Measurements from ENCODE around the gene UNC5B. TPM values are rescaled to one million over a fixed set of nuclear protein-coding genes. Genes with fewer than 3 reads are reported as not detected.

Gene UNC5B
- polyA plus RNA-seq, 1 donor (not counting 4 experiments of a cell fraction or from before 2014, with no cell fraction given) = 1.1 TPM

GRCh38 chr10:71245420-71246325 is 33.3 kb downstream of the UNC5B start:
- peak overlapping the region; percentile 82 for H3K27ac ChIP-seq (ENCODE audit: control insufficient read depth, insufficient read depth, low read length)
- H3K4me2 ChIP-seq (ENCODE audit: control insufficient read depth, extremely low read depth, insufficient read depth, low read depth, low read length) = peak overlapping the region; percentile 80
- no peaks in the 10 kb centered on the region for H3K9me3 ChIP-seq (ENCODE audit: control insufficient read depth, low read depth, low read length)
- no peaks in the 10 kb centered on the region for H4K20me1 ChIP-seq (ENCODE audit: control insufficient read depth, extremely low read depth, insufficient read depth, low read length)
- FAIRE-seq = no peak
- H3K9me1 ChIP-seq (ENCODE audit: control insufficient read depth, extremely low read depth, insufficient read depth, low read length) = no peaks in the 10 kb centered on the region
- H3K79me2 ChIP-seq (ENCODE audit: control insufficient read depth, insufficient read depth, low read length) = no peaks in the 10 kb centered on the region
- TF ChIP-seq EZH2 (IDR thresholded peaks at IDR 0.05; ENCODE audit: low read length) = no peak
- TF ChIP-seq, protein P1, sequence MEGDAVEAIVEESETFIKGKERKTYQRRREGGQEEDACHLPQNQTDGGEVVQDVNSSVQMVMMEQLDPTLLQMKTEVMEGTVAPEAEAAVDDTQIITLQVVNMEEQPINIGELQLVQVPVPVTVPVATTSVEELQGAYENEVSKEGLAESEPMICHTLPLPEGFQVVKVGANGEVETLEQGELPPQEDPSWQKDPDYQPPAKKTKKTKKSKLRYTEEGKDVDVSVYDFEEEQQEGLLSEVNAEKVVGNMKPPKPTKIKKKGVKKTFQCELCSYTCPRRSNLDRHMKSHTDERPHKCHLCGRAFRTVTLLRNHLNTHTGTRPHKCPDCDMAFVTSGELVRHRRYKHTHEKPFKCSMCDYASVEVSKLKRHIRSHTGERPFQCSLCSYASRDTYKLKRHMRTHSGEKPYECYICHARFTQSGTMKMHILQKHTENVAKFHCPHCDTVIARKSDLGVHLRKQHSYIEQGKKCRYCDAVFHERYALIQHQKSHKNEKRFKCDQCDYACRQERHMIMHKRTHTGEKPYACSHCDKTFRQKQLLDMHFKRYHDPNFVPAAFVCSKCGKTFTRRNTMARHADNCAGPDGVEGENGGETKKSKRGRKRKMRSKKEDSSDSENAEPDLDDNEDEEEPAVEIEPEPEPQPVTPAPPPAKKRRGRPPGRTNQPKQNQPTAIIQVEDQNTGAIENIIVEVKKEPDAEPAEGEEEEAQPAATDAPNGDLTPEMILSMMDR (optimal IDR thresholded peaks at IDR 0.05 in 1 of 3, IDR thresholded peaks at IDR 0.05 in 1 of 3, conservative IDR thresholded peaks at IDR 0.05 in 1 of 3; ENCODE audit: extremely low read depth in 1 of 3, insufficient read depth in 2 of 3, low read length in 3 of 3) = no peak
- H3K36me3 ChIP-seq (ENCODE audit: control insufficient read depth in 2 of 2, extremely low read depth in 1 of 2, insufficient read depth in 2 of 2, low read length in 2 of 2) = no peaks in the 10 kb centered on the region
- no peak overlapping the region for H3K9ac ChIP-seq (ENCODE audit: control insufficient read depth, extremely low read depth, insufficient read depth, low read length)
- no peak for DNase-seq (ENCODE audit: low read depth, low spot score)
- dilution Hi-C loops (cut with MboI; ENCODE audit: extremely low pct_ligation_motif_present, low sequenced_read_pairs) = no loop called here
- peaks cover 49% of the 10 kb centered on the region for H3K4me1 ChIP-seq (ENCODE audit: control insufficient read depth, extremely low read depth, insufficient read depth, low read length)
- H3K4me3 ChIP-seq (ENCODE audit: control insufficient read depth in 2 of 3, extremely low read depth in 1 of 3, insufficient read depth in 2 of 3, low read depth in 1 of 3, low read length in 3 of 3) = no peak overlapping the region
- H3K27me3 ChIP-seq (ENCODE audit: control insufficient read depth, extremely low read depth, insufficient read depth, low read length) = no peaks in the 10 kb centered on the region
- H2AFZ ChIP-seq (ENCODE audit: control insufficient read depth, low read length) = no peak overlapping the region

DNA sequence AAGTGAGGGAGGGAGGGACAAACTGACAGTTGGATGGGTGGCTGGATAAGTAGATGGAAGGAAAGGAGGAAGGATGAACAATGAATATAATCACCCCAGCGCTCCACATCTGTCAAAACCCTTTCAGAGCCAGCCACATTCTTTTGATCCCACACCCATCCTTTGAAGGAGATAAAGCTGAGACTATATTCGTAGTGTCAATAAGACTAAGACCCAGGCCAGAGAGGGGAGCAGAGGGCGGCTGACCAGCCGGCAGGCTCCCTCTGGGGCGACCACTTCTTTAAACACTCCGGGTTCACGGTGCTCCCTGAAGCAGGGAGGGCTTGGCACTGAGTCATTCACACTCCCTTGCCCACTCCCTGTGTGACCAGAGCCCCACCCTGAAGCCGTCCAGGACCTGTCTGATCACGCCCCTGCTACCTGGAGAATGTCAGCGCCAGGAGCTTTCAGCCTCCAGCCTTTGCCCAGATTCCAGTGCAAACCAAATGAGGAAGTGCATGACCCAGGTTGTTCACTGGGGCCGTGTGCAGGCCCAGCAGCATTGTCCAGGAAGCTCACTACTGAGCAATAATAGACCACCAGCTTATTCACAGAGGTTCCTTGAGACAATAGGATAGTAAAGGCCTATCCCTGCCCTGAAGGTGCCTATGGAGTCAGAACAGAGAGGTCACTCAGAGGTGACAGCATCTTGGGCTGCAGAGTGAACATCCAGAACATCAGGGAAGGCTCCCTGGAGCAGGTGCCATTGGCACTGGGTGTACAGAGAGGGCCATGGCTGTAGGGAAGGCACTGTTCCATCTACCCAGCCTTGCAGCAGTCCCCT is 34.4 kb downstream of the UNC5B start:
- FAIRE-seq = peak; percentile 99
- H3K79me2 ChIP-seq (ENCODE audit: control insufficient read depth, insufficient read depth, low read length) = no peaks in the 10 kb centered on the region

More for the DNA sequence above, 34.4 kb downstream of the UNC5B start:
- Histone ChIP-seq H3K4me2 (ENCODE audit: control insufficient read depth, extremely low read depth, insufficient read depth, low read depth, low read length) (peak overlapping the region; percentile 80), H3K9me1 (ENCODE audit: control insufficient read depth, extremely low read depth, insufficient read depth, low read length) (no peaks in the 10 kb centered on the region), H3K9me3 (ENCODE audit: control insufficient read depth, low read depth, low read length) (no peaks in the 10 kb centered on the region), H3K36me3 (ENCODE audit: control insufficient read depth in 2 of 2, extremely low read depth in 1 of 2, insufficient read depth in 2 of 2, low read length in 2 of 2) (no peaks in the 10 kb centered on the region), H3K9ac (ENCODE audit: control insufficient read depth, extremely low read depth, insufficient read depth, low read length) (peak overlapping the region; percentile 65), H4K20me1 (ENCODE audit: control insufficient read depth, extremely low read depth, insufficient read depth, low read length) (no peaks in the 10 kb centered on the region), H3K4me3 (ENCODE audit: control insufficient read depth in 2 of 3, extremely low read depth in 1 of 3, insufficient read depth in 2 of 3, low read depth in 1 of 3, low read length in 3 of 3) (peak overlapping the region in 1 of 3 experiments; percentile 30), H3K4me1 (ENCODE audit: control insufficient read depth, extremely low read depth, insufficient read depth, low read length) (peaks cover 49% of the 10 kb centered on the region), H2AFZ (ENCODE audit: control insufficient read depth, low read length) (no peak overlapping the region), H3K27me3 (ENCODE audit: control insufficient read depth, extremely low read depth, insufficient read depth, low read length) (no peaks in the 10 kb centered on the region), H3K27ac (ENCODE audit: control insufficient read depth, insufficient read depth, low read length) (peak overlapping the region; percentile 82)
- DNase-seq (ENCODE audit: low read depth, low spot score) = peak; percentile 92
- TF ChIP-seq EZH2 (IDR thresholded peaks at IDR 0.05; ENCODE audit: low read length) = no peak
- TF ChIP-seq, protein P1 (optimal IDR thresholded peaks at IDR 0.05 in 1 of 3, IDR thresholded peaks at IDR 0.05 in 1 of 3, conservative IDR thresholded peaks at IDR 0.05 in 1 of 3; ENCODE audit: extremely low read depth in 1 of 3, insufficient read depth in 2 of 3, low read length in 3 of 3) = no peak
- dilution Hi-C loops (cut with MboI; ENCODE audit: extremely low pct_ligation_motif_present, low sequenced_read_pairs) = no loop called here
